Astrocyte (in vitro differentiated cells and primary cell): ENCODE data around the gene NUMA1.

ENCODE experiments used
- CTCF ChIP-seq: IDR thresholded peaks from 2 replicates; pipeline ENCODE4 v1.5.1; 2011; ENCODE audit warnings: low read depth, mild to moderate bottlenecking, inconsistent platforms, low read length, moderate library complexity; ENCODE audit not compliant: insufficient read depth
- EZH2 ChIP-seq: IDR thresholded peaks from 2 replicates; pipeline ENCODE4 v1.6.1; 2012; ENCODE audit warnings: mild to moderate bottlenecking, low read length, inconsistent platforms; ENCODE audit not compliant: insufficient read depth

GRCh38 chr11:72038491-72038890, 41.9 kb downstream of the NUMA1 start:
- no peak for TF ChIP-seq CTCF
- no peak for TF ChIP-seq EZH2
